Fibroblast of lung (primary cell): ENCODE results near the gene NHSL2. TPM values are rescaled to one million over a fixed set of nuclear protein-coding genes. Genes with fewer than 3 reads are reported as not detected.

Source experiments
- DNase-seq, 2 donors: peaks; one replicate each; pipeline versions ENCODE4 v3.0.0 to v3.0.0-alpha.2; 2010; ENCODE audit warnings: low read depth in 2 of 2
- H2AFZ ChIP-seq: 2 replicates; pipeline ENCODE4 v1.5.1; 2012; ENCODE audit warnings: low read length, control low read depth, inconsistent platforms
- H3K27ac ChIP-seq: 2 replicates; pipeline ENCODE4 v1.5.1; 2011; ENCODE audit warnings: low read length, control low read depth; ENCODE audit not compliant: insufficient read depth
- H3K27me3 ChIP-seq: 2 replicates; pipeline ENCODE4 v1.5.1; 2011; ENCODE audit warnings: mild to moderate bottlenecking, low read length; ENCODE audit not compliant: control insufficient read depth, insufficient read depth
- H3K36me3 ChIP-seq: 2 replicates; pipeline ENCODE4 v1.5.1; 2011; ENCODE audit warnings: low read length; ENCODE audit not compliant: control insufficient read depth, insufficient read depth
- H3K4me1 ChIP-seq: 2 replicates; pipeline ENCODE4 v1.5.1; 2011; ENCODE audit warnings: low read length; ENCODE audit not compliant: control insufficient read depth, insufficient read depth; ENCODE audit errors: extremely low read depth
- H3K4me2 ChIP-seq: 2 replicates; pipeline ENCODE4 v1.5.1; 2011; ENCODE audit warnings: low read length, control low read depth; ENCODE audit not compliant: insufficient read depth; ENCODE audit errors: extremely low read depth
- H3K4me3 ChIP-seq, 4 experiments: fragments of 200-600 bp in 1 of 4; sonication (generic) in 1 of 4; replicated peaks in 1 of 4; 2 replicates each; pipeline ENCODE4 v1.5.1; 2011 to 2016; ENCODE audit warnings: low read length in 4 of 4, low read depth in 3 of 4, mild to moderate bottlenecking in 3 of 4, control low read depth in 2 of 4, inconsistent platforms in 1 of 4, mixed read lengths in 1 of 4; ENCODE audit not compliant: insufficient read depth in 1 of 4; ENCODE audit errors: control extremely low read depth in 1 of 4
- H3K79me2 ChIP-seq: 2 replicates; pipeline ENCODE4 v1.5.1; 2012; ENCODE audit warnings: mild to moderate bottlenecking, low read length, inconsistent platforms; ENCODE audit not compliant: control insufficient read depth, insufficient read depth
- H3K9ac ChIP-seq: 2 replicates; pipeline ENCODE4 v1.5.1; 2011; ENCODE audit warnings: mild to moderate bottlenecking, low read length, control low read depth; ENCODE audit not compliant: insufficient read depth
- H3K9me3 ChIP-seq: 2 replicates; pipeline ENCODE4 v1.5.1; 2012; ENCODE audit warnings: low read depth, low read length; ENCODE audit not compliant: control insufficient read depth, insufficient read depth
- H4K20me1 ChIP-seq: 2 replicates; pipeline ENCODE4 v1.5.1; 2011; ENCODE audit warnings: low read length; ENCODE audit not compliant: control insufficient read depth, insufficient read depth; ENCODE audit errors: extremely low read depth
- EZH2 ChIP-seq: IDR thresholded peaks from 2 replicates; pipeline ENCODE4 v1.5.1; 2012; ENCODE audit warnings: low read length, control low read depth, mild to moderate bottlenecking; ENCODE audit errors: missing control alignments
- polyA plus RNA-seq, 2 donors: library from polyadenylated mRNA; depleted of rRNA in 1 of 2; stranded (reverse) in 1 of 2; unstranded in 1 of 2; fragments of >200 nt; gene quantifications; 2 replicates each; pipeline ENCODE4 v1.2.1, GENCODE V29; 2011 to 2012; ENCODE audit warnings: missing spikeins in 1 of 2
- total RNA-seq: library from RNA; depleted of rRNA; stranded (reverse); fragments of >200 nt; gene quantifications from 2 replicates; pipeline ENCODE4 v1.2.1, GENCODE V29; 2014
- TF ChIP-seq, protein P1 (sequence below), 2 donors: IDR thresholded peaks in 1 of 2; conservative IDR thresholded peaks in 1 of 2; 1 replicate in 1 of 2; 2 replicates in 1 of 2; pipeline ENCODE4 v1.5.1; 2011 to 2012; ENCODE audit warnings: low read length in 2 of 2, control low read depth in 1 of 2, inconsistent platforms in 1 of 2, low read depth in 1 of 2, mild to moderate bottlenecking in 1 of 2

Gene NHSL2
- total and polyA plus RNA-seq, 2 donors (not counting 1 experiment from before 2014, with no cell fraction given): 4.3 to 9.7 TPM

DNA sequence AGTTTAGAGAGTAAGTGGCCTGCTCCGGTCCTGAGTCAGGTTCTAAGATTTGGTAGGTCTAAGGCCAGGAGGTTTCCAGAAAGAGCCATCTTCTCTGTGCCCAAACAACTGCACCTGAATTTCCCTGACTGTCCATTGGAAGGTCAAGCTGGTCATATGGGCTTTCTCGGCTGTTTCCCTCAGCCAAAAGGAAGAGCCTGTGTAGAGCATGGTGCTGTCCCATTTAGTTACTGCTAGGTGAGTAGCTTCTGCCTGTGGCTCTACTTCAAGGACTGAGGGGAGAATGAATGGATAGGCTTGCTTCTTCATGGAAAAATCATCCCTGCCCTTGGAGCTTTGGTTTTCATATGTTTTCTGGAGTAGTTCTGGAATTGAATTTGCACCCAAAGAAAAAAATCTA, 33.7 kb downstream of the NHSL2 start:
- Histone ChIP-seq H3K27me3 (no peaks in the 10 kb centered on the region), H3K9ac (no peak overlapping the region), H3K79me2 (no peaks in the 10 kb centered on the region), H2AFZ (no peak overlapping the region), H3K9me3 (no peaks in the 10 kb centered on the region), H3K4me3 (no peak overlapping the region), H4K20me1 (no peaks in the 10 kb centered on the region), H3K36me3 (no peaks in the 10 kb centered on the region), H3K27ac (no peak overlapping the region), H3K4me2 (no peak overlapping the region), H3K4me1 (no peaks in the 10 kb centered on the region)
- DNase-seq: no peak
- TF ChIP-seq, protein P1, sequence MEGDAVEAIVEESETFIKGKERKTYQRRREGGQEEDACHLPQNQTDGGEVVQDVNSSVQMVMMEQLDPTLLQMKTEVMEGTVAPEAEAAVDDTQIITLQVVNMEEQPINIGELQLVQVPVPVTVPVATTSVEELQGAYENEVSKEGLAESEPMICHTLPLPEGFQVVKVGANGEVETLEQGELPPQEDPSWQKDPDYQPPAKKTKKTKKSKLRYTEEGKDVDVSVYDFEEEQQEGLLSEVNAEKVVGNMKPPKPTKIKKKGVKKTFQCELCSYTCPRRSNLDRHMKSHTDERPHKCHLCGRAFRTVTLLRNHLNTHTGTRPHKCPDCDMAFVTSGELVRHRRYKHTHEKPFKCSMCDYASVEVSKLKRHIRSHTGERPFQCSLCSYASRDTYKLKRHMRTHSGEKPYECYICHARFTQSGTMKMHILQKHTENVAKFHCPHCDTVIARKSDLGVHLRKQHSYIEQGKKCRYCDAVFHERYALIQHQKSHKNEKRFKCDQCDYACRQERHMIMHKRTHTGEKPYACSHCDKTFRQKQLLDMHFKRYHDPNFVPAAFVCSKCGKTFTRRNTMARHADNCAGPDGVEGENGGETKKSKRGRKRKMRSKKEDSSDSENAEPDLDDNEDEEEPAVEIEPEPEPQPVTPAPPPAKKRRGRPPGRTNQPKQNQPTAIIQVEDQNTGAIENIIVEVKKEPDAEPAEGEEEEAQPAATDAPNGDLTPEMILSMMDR (conservative IDR thresholded peaks at IDR 0.05 in 1 of 2, IDR thresholded peaks at IDR 0.05 in 1 of 2; ENCODE audit: low read depth in 1 of 2, low read length in 2 of 2): no peak
- no peak for TF ChIP-seq EZH2

DNA sequence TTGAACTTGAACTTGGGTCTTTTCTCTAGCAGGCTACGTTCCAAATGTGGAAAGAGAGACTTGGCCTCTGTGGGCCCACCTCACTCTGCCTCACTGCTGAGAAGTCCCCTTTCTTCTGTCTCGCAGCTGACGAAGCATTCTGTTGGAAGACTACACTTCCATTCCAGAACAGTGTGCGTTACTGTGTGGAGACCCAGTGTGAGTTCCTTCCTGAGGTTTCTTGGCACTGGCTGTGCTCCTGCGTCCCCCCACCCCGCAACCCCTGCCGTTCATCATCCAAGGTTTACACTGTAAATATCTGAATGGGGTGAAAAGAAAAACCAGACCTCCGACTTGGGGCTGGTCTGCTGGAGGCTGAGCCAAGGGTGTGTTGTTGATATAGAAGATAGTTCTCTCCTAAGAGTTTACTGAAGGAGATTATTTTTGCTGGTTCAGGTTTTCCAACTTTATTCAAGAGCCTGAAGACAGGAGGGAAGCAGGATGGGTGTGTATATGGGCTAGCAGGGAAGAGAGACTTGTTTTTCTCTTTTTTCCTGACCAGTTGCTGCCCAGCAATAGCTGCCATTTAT, 34.7 kb downstream of the NHSL2 start:
- no peak for DNase-seq
- no peaks in the 10 kb centered on the region for H3K27me3 ChIP-seq
- no peak overlapping the region for H3K9ac ChIP-seq
- H3K4me2 ChIP-seq: no peak overlapping the region
- no peak overlapping the region for H3K4me3 ChIP-seq
- H4K20me1 ChIP-seq: no peaks in the 10 kb centered on the region
- no peaks in the 10 kb centered on the region for H3K79me2 ChIP-seq
- H3K27ac ChIP-seq: no peak overlapping the region
- TF ChIP-seq, protein P1 (conservative IDR thresholded peaks at IDR 0.05 in 1 of 2, IDR thresholded peaks at IDR 0.05 in 1 of 2; ENCODE audit: low read depth in 1 of 2, low read length in 2 of 2): no peak
- TF ChIP-seq EZH2: no peak
- no peaks in the 10 kb centered on the region for H3K4me1 ChIP-seq
- H2AFZ ChIP-seq: no peak overlapping the region
- H3K9me3 ChIP-seq: no peaks in the 10 kb centered on the region
- no peaks in the 10 kb centered on the region for H3K36me3 ChIP-seq

GRCh38 chrX:71949363-71949762, 38.7 kb downstream of the NHSL2 start:
- no peaks in the 10 kb centered on the region for H3K27me3 ChIP-seq
- H3K4me3 ChIP-seq: no peak overlapping the region
- H2AFZ ChIP-seq: no peak overlapping the region
- H3K27ac ChIP-seq: no peak overlapping the region
- no peak overlapping the region for H3K9ac ChIP-seq
- H3K9me3 ChIP-seq: no peaks in the 10 kb centered on the region
- no peak for DNase-seq
- TF ChIP-seq, protein P1 (conservative IDR thresholded peaks at IDR 0.05 in 1 of 2, IDR thresholded peaks at IDR 0.05 in 1 of 2; ENCODE audit: low read depth in 1 of 2, low read length in 2 of 2): no peak
- TF ChIP-seq EZH2: no peak
- no peaks in the 10 kb centered on the region for H3K4me1 ChIP-seq
- H3K4me2 ChIP-seq: no peak overlapping the region
- no peaks in the 10 kb centered on the region for H4K20me1 ChIP-seq
- H3K36me3 ChIP-seq: no peaks in the 10 kb centered on the region
- H3K79me2 ChIP-seq: no peaks in the 10 kb centered on the region
